Caco-2 (cell line): Measurements from ENCODE around the gene FN3K. TPM values are rescaled to one million over a fixed set of nuclear protein-coding genes. Genes with fewer than 3 reads are reported as not detected.
A peak's percentile ranks its signal among the peaks of the same experiment; 100 is the strongest.

Experiments used
- Bru-seq: library from RNA; stranded (reverse); fragments of 400-500 nt; gene quantifications from one replicate; lab custom pipeline; 2021; lab: Mats Ljungman, UMichigan
- BruChase-seq, 2 experiments: library from RNA; stranded (reverse); fragments of 400-500 nt; gene quantifications; one replicate each; lab custom pipeline; 2021; lab: Mats Ljungman, UMichigan
- BruUV-seq: library from RNA; stranded (reverse); fragments of 400-500 nt; replicated peaks from 2 replicates; lab custom pipeline; 2021; lab: Mats Ljungman, UMichigan
- CTCF ChIA-PET: fragments of 300-600 bp; sonication (Branson Sonifier 250); formaldehyde crosslinking; loops from one replicate; lab custom pipeline; 2022; ENCODE audit warnings: antibody characterized with exemption; lab: Charles Lee
- POLR2A ChIA-PET: fragments of 300-600 bp; sonication (Branson Sonifier 250); formaldehyde crosslinking; loops from one replicate; lab custom pipeline; 2022; ENCODE audit warnings: antibody characterized with exemption; lab: Charles Lee
- DNase-seq, 2 experiments: peaks; one replicate each; pipeline versions ENCODE4 v3.0.0 to v3.0.0-alpha.2; 2020 to 2022
- H3K27me3 ChIP-seq: replicated peaks from 2 replicates; pipeline ENCODE4 v1.6.0; 2011; ENCODE audit warnings: low read length; ENCODE audit not compliant: control insufficient read depth, insufficient read depth
- H3K36me3 ChIP-seq: 2 replicates; pipeline ENCODE4 v1.5.1; 2011; ENCODE audit warnings: low read length; ENCODE audit not compliant: control insufficient read depth, insufficient read depth
- H3K4me1 ChIP-seq: fragments of 250-450 bp; sonication (Bioruptor Pico); 2 replicates; pipeline ENCODE4 v1.5.1; 2020; ENCODE audit warnings: mild to moderate bottlenecking
- H3K4me3 ChIP-seq: 2 replicates; pipeline ENCODE4 v1.5.1; 2011; ENCODE audit warnings: low read depth, mild to moderate bottlenecking, control low read depth, low read length
- H3K9me3 ChIP-seq: fragments of 250-450 bp; sonication (Bioruptor Pico); 2 replicates; pipeline ENCODE4 v1.5.1; 2020; ENCODE audit warnings: mild to moderate bottlenecking, moderate library complexity
- H3K27ac Mint-ChIP-seq: one replicate; pipeline ENCODE4 v1.8.0; 2022; ENCODE audit warnings: mixed read lengths; ENCODE audit not compliant: unreplicated experiment
- H3K27me3 Mint-ChIP-seq: one replicate; pipeline ENCODE4 v1.8.0; 2022; ENCODE audit warnings: mixed read lengths; ENCODE audit not compliant: insufficient read depth, unreplicated experiment
- H3K36me3 Mint-ChIP-seq: one replicate; pipeline ENCODE4 v1.8.0; 2022; ENCODE audit warnings: mild to moderate bottlenecking, mixed read lengths; ENCODE audit not compliant: insufficient read depth, unreplicated experiment
- H3K4me1 Mint-ChIP-seq: one replicate; pipeline ENCODE4 v1.8.0; 2022; ENCODE audit warnings: low read depth, mixed read lengths; ENCODE audit not compliant: unreplicated experiment
- H3K4me3 Mint-ChIP-seq: one replicate; pipeline ENCODE4 v1.8.0; 2022; ENCODE audit warnings: mild to moderate bottlenecking, moderate library complexity, mixed read lengths; ENCODE audit not compliant: unreplicated experiment
- H3K9me3 Mint-ChIP-seq: one replicate; pipeline ENCODE4 v1.8.0; 2022; ENCODE audit warnings: mixed read lengths; ENCODE audit not compliant: unreplicated experiment
- CTCF ChIP-seq, 2 experiments: fragments of 200-600 bp in 1 of 2; IDR thresholded peaks; 1 replicate in 1 of 2; 2 replicates in 1 of 2; pipeline versions ENCODE4 v1.5.1 to v1.8.0; 2011 to 2022; ENCODE audit warnings: antibody characterized with exemption in 1 of 2, control low read depth in 1 of 2, inconsistent platforms in 1 of 2, low read depth in 1 of 2, low read length in 1 of 2, mild to moderate bottlenecking in 1 of 2, moderate library complexity in 1 of 2; ENCODE audit not compliant: insufficient read depth in 1 of 2, severe bottlenecking in 1 of 2, unreplicated experiment in 1 of 2
- intact Hi-C: fragments of 100-400 bp; cut with micrococcal nuclease; formaldehyde crosslinking; loops from one replicate; pipeline ENCODE4 v1.10.0; 2022; ENCODE audit not compliant: unreplicated experiment
- long read RNA-seq: library from polyadenylated mRNA; stranded (forward); transcript quantifications from one replicate; pipeline ENCODE4 v2.0.0, GENCODE V29; 2022
- total RNA-seq: library from RNA; stranded (reverse); gene quantifications from 2 replicates; pipeline ENCODE4 v1.2.3, GENCODE V29; 2022

The FN3K gene
- total RNA-seq: 55.7 and 60.0 TPM in 2 replicates
- percentile 74 among the genes with signal in this experiment for Bru-seq, nascent RNA
- percentile 68 among the genes with signal in this experiment for BruChase-seq, experiment 1, labeled RNA remaining after a 2-hour chase
- BruChase-seq, experiment 2, labeled RNA remaining after a 6-hour chase: percentile 69 among the genes with signal in this experiment
- long read RNA-seq, partial matches to known transcripts: 1 of 4 reads
- long read RNA-seq, other reads (novel, unspliced or antisense): 2 of 4 reads

GRCh38 chr17:82734987-82735866 lies at the start of gene FN3K:
FN3K (plus strand) TSS chr17:82735615; CDS start chr17:82735637, 22 bp downstream.
- POLR2A ChIA-PET: no interaction called here
- CTCF ChIA-PET: no interaction called here
- H3K27ac Mint-ChIP-seq: peak within 1 kb of the TSS; percentile 93
- TF ChIP-seq CTCF (IDR thresholded peaks at IDR 0.05; ENCODE audit: insufficient read depth in 1 of 2, low read depth in 1 of 2, low read length in 1 of 2, severe bottlenecking in 1 of 2, unreplicated experiment in 1 of 2): no peak
- H3K4me3 ChIP-seq: peak within 1 kb of the TSS; percentile 90
- H3K4me1 ChIP-seq: no peaks in the 10 kb centered on the region
- no peaks in the 10 kb centered on the region for H3K27me3 Mint-ChIP-seq
- peak; percentile 86 to 89 for DNase-seq
- peaks cover 30% of the 10 kb centered on the region for H3K9me3 ChIP-seq
- no peaks in the 10 kb centered on the region for H3K4me1 Mint-ChIP-seq
- H3K4me3 Mint-ChIP-seq: peak within 1 kb of the TSS; percentile 90
- no peaks in the 10 kb centered on the region for H3K27me3 ChIP-seq
- H3K36me3 ChIP-seq: peaks cover 6% of the 10 kb centered on the region
- H3K9me3 Mint-ChIP-seq: peaks cover 17% of the 10 kb centered on the region
- intact Hi-C loops: loop anchor here (2.0 kb wide), 1 partner anchor 18 kb away; the partner anchor contains the start of gene TBCD
- TSS peak; percentile 67 for BruUV-seq
- H3K36me3 Mint-ChIP-seq: peaks cover 83% of the 10 kb centered on the region

- Mint-ChIP-seq H3K4me1 (no peaks in the 10 kb centered on the region), H3K27me3 (no peaks in the 10 kb centered on the region), H3K36me3 (no peaks in the 10 kb centered on the region), H3K9me3 (peaks cover 7% of the 10 kb centered on the region), H3K4me3 (no peak overlapping the region), H3K27ac (no peak overlapping the region)
- Histone ChIP-seq H3K4me1 (no peaks in the 10 kb centered on the region), H3K36me3 (no peaks in the 10 kb centered on the region), H3K27me3 (no peaks in the 10 kb centered on the region), H3K9me3 (peaks cover 13% of the 10 kb centered on the region), H3K4me3 (no peak overlapping the region)
- BruUV-seq: no TSS peak
- ChIA-PET POLR2A (no interaction called here), CTCF (no interaction called here)
- no peak for DNase-seq
- intact Hi-C loops: no loop called here
- no peak for TF ChIP-seq CTCF (IDR thresholded peaks at IDR 0.05; ENCODE audit: insufficient read depth in 1 of 2, low read depth in 1 of 2, low read length in 1 of 2, severe bottlenecking in 1 of 2, unreplicated experiment in 1 of 2)
These were observed 48.8 kb upstream of the FN3K start for GRCh38 chr17:82686366-82687324.
